GM18861 (cell line): ENCODE measurements around the gene CDC5L.
A peak's percentile ranks its signal among the peaks of the same experiment; 100 is the strongest.
"Not testable (repeated sequence)": the region's sequence is repeated elsewhere in the genome, so short reads cannot be mapped to it uniquely, and the experiment has no call there.

ENCODE experiments used
- ATAC-seq: cut with Tn5 transposase; IDR thresholded peaks from one replicate; pipeline ENCODE4 v1.9.1; 2021; ENCODE audit not compliant: unreplicated experiment

Gene CDC5L

GRCh38 chr6:44387346-44388134, at the start of gene CDC5L:
Gene CDC5L, plus strand, starts transcription at chr6:44387706. Its CDS starts 118 bp downstream, at chr6:44387824.
- peak; percentile 91 for ATAC-seq

- ATAC-seq = peak; percentile 73
These were observed 49.0 kb upstream of the CDC5L start for GRCh38 chr6:44338228-44339122.

GRCh38 chr6:44339301-44339700, 48.2 kb upstream of the CDC5L start:
- no peak for ATAC-seq

GRCh38 chr6:44339763-44340625, 47.5 kb upstream of the CDC5L start:
- no peak for ATAC-seq

- no peak for ATAC-seq
These were observed 46.2 kb upstream of the CDC5L start for GRCh38 chr6:44341095-44341890.

- no peak for ATAC-seq
These were observed 45.5 kb upstream of the CDC5L start for GRCh38 chr6:44342052-44342451.

GRCh38 chr6:44342489-44342888, 45.0 kb upstream of the CDC5L start, which contains the start of gene SPATS1:
Gene SPATS1, plus strand, starts transcription at chr6:44342650. Its CDS starts 446 bp downstream, at chr6:44343096.
- ATAC-seq = no peak

- not testable (repeated sequence) for ATAC-seq
These were observed 40.7 kb upstream of the CDC5L start for GRCh38 chr6:44346818-44347217.

GRCh38 chr6:44349904-44350649, 37.4 kb upstream of the CDC5L start:
- ATAC-seq = no peak

GRCh38 chr6:44350650-44350994, 36.9 kb upstream of the CDC5L start:
- ATAC-seq = not testable (repeated sequence)

GRCh38 chr6:44352259-44352658, 35.2 kb upstream of the CDC5L start:
- ATAC-seq = no peak

- no peak for ATAC-seq
These were observed 34.2 kb upstream of the CDC5L start for GRCh38 chr6:44353336-44353735.

GRCh38 chr6:44355640-44356039, 31.9 kb upstream of the CDC5L start:
- no peak for ATAC-seq

GRCh38 chr6:44356487-44356886, 31.0 kb upstream of the CDC5L start:
- ATAC-seq = no peak

GRCh38 chr6:44359973-44360372, 27.5 kb upstream of the CDC5L start:
- no peak for ATAC-seq

GRCh38 chr6:44361947-44362346, 25.6 kb upstream of the CDC5L start:
- ATAC-seq = no peak

GRCh38 chr6:44363377-44363926, 24.1 kb upstream of the CDC5L start:
- no peak for ATAC-seq

GRCh38 chr6:44366781-44367180, 20.7 kb upstream of the CDC5L start:
- ATAC-seq = no peak

GRCh38 chr6:44367681-44368080, 19.8 kb upstream of the CDC5L start:
- ATAC-seq = no peak
